ENCODE data around the gene ACTN4. TPM values are rescaled to one million over a fixed set of nuclear protein-coding genes. Genes with fewer than 3 reads are reported as not detected.

Gene ACTN4
- total and polyA plus RNA-seq, 2 experiments from 2014 or later = 59.3 to 321 TPM

- H3K4me1 ChIP-seq (ENCODE audit: insufficient read depth) = no peaks in the 10 kb centered on the region
- no peak for DNase-seq (ENCODE audit: low spot score)
- H2AFZ ChIP-seq = no peak overlapping the region
- H3K27ac ChIP-seq = no peak overlapping the region
- WGBS (ENCODE audit: low lambda C conversion rate, missing lambda C conversion rate) = 82% methylated on average over 3 of the region's 3 CpGs
- TF ChIP-seq, protein P1, sequence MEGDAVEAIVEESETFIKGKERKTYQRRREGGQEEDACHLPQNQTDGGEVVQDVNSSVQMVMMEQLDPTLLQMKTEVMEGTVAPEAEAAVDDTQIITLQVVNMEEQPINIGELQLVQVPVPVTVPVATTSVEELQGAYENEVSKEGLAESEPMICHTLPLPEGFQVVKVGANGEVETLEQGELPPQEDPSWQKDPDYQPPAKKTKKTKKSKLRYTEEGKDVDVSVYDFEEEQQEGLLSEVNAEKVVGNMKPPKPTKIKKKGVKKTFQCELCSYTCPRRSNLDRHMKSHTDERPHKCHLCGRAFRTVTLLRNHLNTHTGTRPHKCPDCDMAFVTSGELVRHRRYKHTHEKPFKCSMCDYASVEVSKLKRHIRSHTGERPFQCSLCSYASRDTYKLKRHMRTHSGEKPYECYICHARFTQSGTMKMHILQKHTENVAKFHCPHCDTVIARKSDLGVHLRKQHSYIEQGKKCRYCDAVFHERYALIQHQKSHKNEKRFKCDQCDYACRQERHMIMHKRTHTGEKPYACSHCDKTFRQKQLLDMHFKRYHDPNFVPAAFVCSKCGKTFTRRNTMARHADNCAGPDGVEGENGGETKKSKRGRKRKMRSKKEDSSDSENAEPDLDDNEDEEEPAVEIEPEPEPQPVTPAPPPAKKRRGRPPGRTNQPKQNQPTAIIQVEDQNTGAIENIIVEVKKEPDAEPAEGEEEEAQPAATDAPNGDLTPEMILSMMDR (IDR thresholded peaks at IDR 0.05; ENCODE audit: poor library complexity) = no peak
- no peak for TF ChIP-seq EZH2 (IDR thresholded peaks at IDR 0.05; ENCODE audit: borderline replicate concordance)
- no peak for TF ChIP-seq EZH2phosphoT487 (IDR thresholded peaks at IDR 0.05; ENCODE audit: low read depth, severe bottlenecking, unreplicated experiment)
- no peaks in the 10 kb centered on the region for H4K20me1 ChIP-seq (ENCODE audit: insufficient read depth, poor library complexity, severe bottlenecking)
- no peaks in the 10 kb centered on the region for H3K9me3 ChIP-seq (ENCODE audit: low read depth)
- no peaks in the 10 kb centered on the region for H3K9me2 ChIP-seq (replicated peaks; ENCODE audit: insufficient read depth)
- H3K79me2 ChIP-seq = peaks cover 2% of the 10 kb centered on the region
- no peaks in the 10 kb centered on the region for H3K27me3 ChIP-seq
- no peak overlapping the region for H3K4me2 ChIP-seq
- H3K36me3 ChIP-seq (replicated peaks; ENCODE audit: insufficient read depth, low read depth) = no peaks in the 10 kb centered on the region
- no peak overlapping the region for H3K4me3 ChIP-seq
Observed at GRCh38 chr19:38614289-38614688, 33.2 kb upstream of the ACTN4 start.

- H4K20me1 ChIP-seq (ENCODE audit: insufficient read depth, poor library complexity, severe bottlenecking) = no peaks in the 10 kb centered on the region
- no peak overlapping the region for H3K4me2 ChIP-seq
- no peaks in the 10 kb centered on the region for H3K4me1 ChIP-seq (ENCODE audit: insufficient read depth)
- H3K79me2 ChIP-seq = peaks cover 10% of the 10 kb centered on the region
- WGBS (ENCODE audit: low lambda C conversion rate, missing lambda C conversion rate) = 94% methylated on average over 6 of the region's 7 CpGs
- no peaks in the 10 kb centered on the region for H3K9me3 ChIP-seq (ENCODE audit: low read depth)
- H2AFZ ChIP-seq = no peak overlapping the region
- TF ChIP-seq EZH2phosphoT487 (IDR thresholded peaks at IDR 0.05; ENCODE audit: low read depth, severe bottlenecking, unreplicated experiment) (no peak), EZH2 (IDR thresholded peaks at IDR 0.05; ENCODE audit: borderline replicate concordance) (no peak)
- TF ChIP-seq, protein P1 (IDR thresholded peaks at IDR 0.05; ENCODE audit: poor library complexity) = no peak
- H3K9me2 ChIP-seq (replicated peaks; ENCODE audit: insufficient read depth) = no peaks in the 10 kb centered on the region
- no peak overlapping the region for H3K4me3 ChIP-seq
- no peak overlapping the region for H3K27ac ChIP-seq
- no peak for DNase-seq (ENCODE audit: low spot score)
- H3K27me3 ChIP-seq = no peaks in the 10 kb centered on the region
- H3K36me3 ChIP-seq (replicated peaks; ENCODE audit: insufficient read depth, low read depth) = no peaks in the 10 kb centered on the region
Observed at GRCh38 chr19:38615007-38615581, 32.4 kb upstream of the ACTN4 start.

GRCh38 chr19:38616265-38616664, 31.2 kb upstream of the ACTN4 start:
- 98% methylated on average over 6 of the region's 6 CpGs for WGBS (ENCODE audit: low lambda C conversion rate, missing lambda C conversion rate)
- H3K79me2 ChIP-seq = peaks cover 16% of the 10 kb centered on the region
- no peaks in the 10 kb centered on the region for H3K9me2 ChIP-seq (replicated peaks; ENCODE audit: insufficient read depth)
- no peak for DNase-seq (ENCODE audit: low spot score)
- no peak overlapping the region for H3K4me2 ChIP-seq
- H2AFZ ChIP-seq = no peak overlapping the region
- no peak overlapping the region for H3K4me3 ChIP-seq
- TF ChIP-seq EZH2phosphoT487 (IDR thresholded peaks at IDR 0.05; ENCODE audit: low read depth, severe bottlenecking, unreplicated experiment) (no peak), EZH2 (IDR thresholded peaks at IDR 0.05; ENCODE audit: borderline replicate concordance) (no peak)
- TF ChIP-seq, protein P1 (IDR thresholded peaks at IDR 0.05; ENCODE audit: poor library complexity) = no peak
- H3K36me3 ChIP-seq (replicated peaks; ENCODE audit: insufficient read depth, low read depth) = no peaks in the 10 kb centered on the region
- H3K4me1 ChIP-seq (ENCODE audit: insufficient read depth) = no peaks in the 10 kb centered on the region
- H3K27ac ChIP-seq = no peak overlapping the region
- H3K9me3 ChIP-seq (ENCODE audit: low read depth) = no peaks in the 10 kb centered on the region
- H3K27me3 ChIP-seq = no peaks in the 10 kb centered on the region
- no peaks in the 10 kb centered on the region for H4K20me1 ChIP-seq (ENCODE audit: insufficient read depth, poor library complexity, severe bottlenecking)

All from hepatocyte (in vitro differentiated cells).